ENCODE data around the gene STXBP6. TPM values are rescaled to one million over a fixed set of nuclear protein-coding genes. Genes with fewer than 3 reads are reported as not detected.

Gene STXBP6
- total RNA-seq, 4 donors from 2014 or later = 11.9 to 30.5 (median 14.6) TPM

DNA sequence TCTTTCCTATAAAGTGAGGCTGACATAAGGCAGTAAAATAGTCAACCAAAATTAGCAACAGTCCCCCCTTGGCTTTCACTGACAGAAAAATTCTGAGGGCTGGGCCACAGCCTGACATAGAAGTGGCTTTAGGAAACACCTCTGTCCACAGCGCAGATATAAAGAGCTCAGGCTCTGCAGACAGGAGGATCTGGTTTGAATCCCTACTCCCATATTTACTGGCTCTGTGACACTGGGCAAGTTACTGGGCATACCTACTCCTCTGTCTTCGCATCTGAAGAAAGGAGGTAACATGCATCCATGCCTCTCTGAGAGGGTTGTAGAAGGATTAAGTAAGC is 95.3 kb downstream of the STXBP6 start:
- intact Hi-C loops (cut with DNase I; ENCODE audit: low total_unique reads) = no loop called here
- TF ChIP-seq, protein P1, sequence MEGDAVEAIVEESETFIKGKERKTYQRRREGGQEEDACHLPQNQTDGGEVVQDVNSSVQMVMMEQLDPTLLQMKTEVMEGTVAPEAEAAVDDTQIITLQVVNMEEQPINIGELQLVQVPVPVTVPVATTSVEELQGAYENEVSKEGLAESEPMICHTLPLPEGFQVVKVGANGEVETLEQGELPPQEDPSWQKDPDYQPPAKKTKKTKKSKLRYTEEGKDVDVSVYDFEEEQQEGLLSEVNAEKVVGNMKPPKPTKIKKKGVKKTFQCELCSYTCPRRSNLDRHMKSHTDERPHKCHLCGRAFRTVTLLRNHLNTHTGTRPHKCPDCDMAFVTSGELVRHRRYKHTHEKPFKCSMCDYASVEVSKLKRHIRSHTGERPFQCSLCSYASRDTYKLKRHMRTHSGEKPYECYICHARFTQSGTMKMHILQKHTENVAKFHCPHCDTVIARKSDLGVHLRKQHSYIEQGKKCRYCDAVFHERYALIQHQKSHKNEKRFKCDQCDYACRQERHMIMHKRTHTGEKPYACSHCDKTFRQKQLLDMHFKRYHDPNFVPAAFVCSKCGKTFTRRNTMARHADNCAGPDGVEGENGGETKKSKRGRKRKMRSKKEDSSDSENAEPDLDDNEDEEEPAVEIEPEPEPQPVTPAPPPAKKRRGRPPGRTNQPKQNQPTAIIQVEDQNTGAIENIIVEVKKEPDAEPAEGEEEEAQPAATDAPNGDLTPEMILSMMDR (IDR thresholded peaks at IDR 0.05) = no peak
- no peak for TF ChIP-seq POLR2A (IDR thresholded peaks at IDR 0.05)
- H3K36me3 ChIP-seq = no peaks in the 10 kb centered on the region
- H3K9me3 ChIP-seq = no peaks in the 10 kb centered on the region
- no peak overlapping the region for H3K4me3 ChIP-seq
- no peaks in the 10 kb centered on the region for H3K4me1 ChIP-seq
- H3K27me3 ChIP-seq = no peaks in the 10 kb centered on the region
- no peak overlapping the region for H3K27ac ChIP-seq
- no peak for DNase-seq

DNA sequence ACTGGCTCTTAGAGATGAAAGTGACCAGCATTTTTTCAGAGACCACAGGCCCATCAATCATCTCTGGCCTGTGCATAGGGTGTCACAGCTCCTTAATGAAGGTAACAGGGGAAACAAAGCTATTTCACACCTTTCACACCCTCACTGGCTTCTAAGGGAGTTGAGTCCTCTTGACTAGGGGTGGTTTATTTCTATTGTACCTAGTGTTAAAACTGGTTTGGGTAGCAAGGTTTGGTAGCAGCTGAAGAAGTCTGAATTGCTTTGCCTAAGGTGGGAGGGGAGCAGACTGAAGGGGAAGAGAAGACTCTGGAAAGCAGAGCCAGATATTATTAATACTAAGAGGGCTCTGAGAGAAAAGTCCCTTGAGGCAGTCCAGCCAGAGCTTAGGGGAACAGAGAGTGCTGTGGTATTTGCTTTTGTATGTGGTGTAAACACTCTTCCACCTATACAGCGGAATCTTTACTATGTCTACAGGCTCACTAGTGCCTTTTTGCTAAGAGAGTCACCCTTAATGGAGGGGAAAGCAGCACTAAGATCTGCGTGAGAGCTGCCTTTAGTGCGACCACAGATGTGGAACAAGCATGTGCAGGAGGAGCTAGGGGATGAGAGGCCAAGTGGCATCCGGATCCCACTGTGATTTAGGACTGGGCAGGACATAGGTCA is 95.8 kb downstream of the STXBP6 start:
- no peak for DNase-seq
- H3K9me3 ChIP-seq = no peaks in the 10 kb centered on the region
- H3K4me1 ChIP-seq = no peaks in the 10 kb centered on the region
- no peak for TF ChIP-seq POLR2A (IDR thresholded peaks at IDR 0.05)
- TF ChIP-seq, protein P1 (IDR thresholded peaks at IDR 0.05) = no peak
- no peak overlapping the region for H3K27ac ChIP-seq
- no peak overlapping the region for H3K4me3 ChIP-seq
- H3K27me3 ChIP-seq = no peaks in the 10 kb centered on the region
- H3K36me3 ChIP-seq = no peaks in the 10 kb centered on the region
- intact Hi-C loops (cut with DNase I; ENCODE audit: low total_unique reads) = no loop called here

DNA sequence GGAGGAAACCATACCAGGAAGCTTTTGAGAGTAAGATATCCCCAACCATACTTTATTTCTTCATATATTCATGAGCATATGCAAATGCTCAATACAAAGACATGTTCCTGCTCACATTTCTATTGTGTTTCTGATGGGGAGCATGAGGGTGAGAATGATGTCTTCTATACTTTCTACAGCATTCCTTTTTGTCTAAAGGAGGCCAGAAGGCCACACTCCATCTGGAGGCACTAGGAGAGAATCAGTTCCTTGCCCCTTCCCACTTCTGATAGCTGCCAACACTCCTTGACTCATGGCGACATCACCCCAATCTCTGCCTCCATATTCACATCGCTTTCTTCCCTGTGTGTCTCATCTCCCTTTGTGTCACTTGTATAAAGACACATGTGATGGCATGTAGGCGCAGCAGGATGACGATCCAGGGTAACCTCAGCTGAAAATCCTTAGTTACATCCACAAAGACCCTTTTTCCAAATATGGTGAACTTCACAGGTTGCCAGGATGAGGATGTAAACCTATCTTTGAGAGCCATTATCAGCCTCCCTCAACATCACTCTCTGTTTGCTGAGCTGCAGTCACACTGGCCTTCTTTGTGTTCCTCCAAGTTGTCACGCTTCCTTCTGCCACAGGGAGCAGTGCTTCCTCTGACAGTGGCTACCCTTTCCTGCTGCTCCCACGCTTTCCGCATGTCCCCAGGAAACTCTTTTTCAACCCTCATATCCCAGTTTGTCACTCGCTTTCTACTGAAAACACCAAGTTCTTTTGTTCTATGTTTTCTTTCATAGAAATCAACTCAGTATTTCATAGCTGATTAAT is 96.9 kb downstream of the STXBP6 start:
- no peaks in the 10 kb centered on the region for H3K9me3 ChIP-seq
- no peak overlapping the region for H3K4me3 ChIP-seq
- no peaks in the 10 kb centered on the region for H3K36me3 ChIP-seq
- no peak overlapping the region for H3K27ac ChIP-seq
- no peak for DNase-seq
- intact Hi-C loops (cut with DNase I; ENCODE audit: low total_unique reads) = no loop called here
- H3K4me1 ChIP-seq = no peaks in the 10 kb centered on the region
- no peaks in the 10 kb centered on the region for H3K27me3 ChIP-seq
- TF ChIP-seq POLR2A (IDR thresholded peaks at IDR 0.05) = no peak
- TF ChIP-seq, protein P1 (IDR thresholded peaks at IDR 0.05) = no peak

DNA sequence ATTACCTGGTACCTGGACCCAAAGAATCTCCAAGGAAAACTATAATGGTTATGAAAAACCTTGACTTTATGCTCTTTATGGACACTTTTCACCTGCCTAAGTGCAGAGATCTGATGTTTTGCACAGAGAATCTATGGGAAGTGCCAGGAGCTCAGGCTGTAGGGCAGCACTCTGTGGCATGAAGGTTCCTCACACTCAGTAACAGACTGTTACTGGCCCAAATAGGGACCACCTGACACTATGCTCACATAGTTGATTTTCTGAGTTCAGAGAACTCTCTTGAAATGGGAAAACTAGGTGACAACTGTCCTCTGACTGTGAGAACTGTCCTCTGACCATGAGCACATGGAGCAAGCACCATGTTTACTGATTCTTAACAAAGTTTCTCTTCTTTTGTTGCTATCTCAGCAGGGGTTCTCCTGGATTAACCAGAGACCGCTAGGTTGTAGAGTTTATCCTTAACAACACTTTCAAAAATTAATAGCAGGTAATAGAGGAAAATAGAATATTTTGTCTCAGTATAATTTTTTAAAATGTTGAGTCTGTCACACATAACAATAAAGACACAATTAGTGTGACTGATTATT is 101.6 kb downstream of the STXBP6 start:
- intact Hi-C loops (cut with DNase I; ENCODE audit: low total_unique reads) = no loop called here
- Histone ChIP-seq H3K27ac (no peak overlapping the region), H3K27me3 (no peaks in the 10 kb centered on the region), H3K4me3 (no peak overlapping the region), H3K4me1 (no peaks in the 10 kb centered on the region), H3K36me3 (no peaks in the 10 kb centered on the region), H3K9me3 (no peaks in the 10 kb centered on the region)
- no peak for DNase-seq
- TF ChIP-seq POLR2A (IDR thresholded peaks at IDR 0.05) = no peak
- TF ChIP-seq, protein P1 (IDR thresholded peaks at IDR 0.05) = no peak

DNA sequence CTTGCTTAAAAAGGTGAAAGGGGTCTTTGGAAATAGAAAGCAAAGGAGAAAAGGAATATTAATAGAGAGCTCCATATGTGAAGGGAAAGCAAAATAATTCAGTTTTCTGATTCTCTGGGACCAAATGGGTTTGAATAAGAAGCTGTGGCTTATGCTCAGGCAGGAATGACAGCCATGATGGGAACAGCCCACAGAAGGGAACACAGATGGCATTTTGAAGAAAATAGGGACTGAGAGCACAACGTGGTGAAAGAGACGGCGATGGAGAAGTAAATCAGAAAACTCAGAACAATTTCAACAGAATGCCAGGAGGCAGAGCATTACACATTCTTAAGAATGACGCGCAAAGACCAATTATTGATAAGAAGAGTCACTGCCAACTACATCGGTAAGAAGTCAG is 102.8 kb downstream of the STXBP6 start:
- no peaks in the 10 kb centered on the region for H3K27me3 ChIP-seq
- intact Hi-C loops (cut with DNase I; ENCODE audit: low total_unique reads) = no loop called here
- H3K9me3 ChIP-seq = no peaks in the 10 kb centered on the region
- TF ChIP-seq POLR2A (IDR thresholded peaks at IDR 0.05) = no peak
- TF ChIP-seq, protein P1 (IDR thresholded peaks at IDR 0.05) = no peak
- no peaks in the 10 kb centered on the region for H3K36me3 ChIP-seq
- DNase-seq = no peak
- H3K27ac ChIP-seq = no peak overlapping the region
- no peaks in the 10 kb centered on the region for H3K4me1 ChIP-seq
- no peak overlapping the region for H3K4me3 ChIP-seq

Data from uterus (tissue), 4 donors.